ENCODE results near the gene PEX14.

PEX14 gene

GRCh38 chr1:10655002-10655401, 180.3 kb downstream of the PEX14 start:
- no peaks in the 10 kb centered on the region for H3K4me1 ChIP-seq (ENCODE audit: insufficient read depth, low read length, severe bottlenecking)
- TF ChIP-seq CTCF (IDR thresholded peaks at IDR 0.05; ENCODE audit: low read length) (no peak), EZH2 (IDR thresholded peaks at IDR 0.05; ENCODE audit: borderline replicate concordance, low read length) (no peak)
- H3K9me3 ChIP-seq (ENCODE audit: low read length): no peaks in the 10 kb centered on the region
- H3K4me2 ChIP-seq (ENCODE audit: low read length): no peak overlapping the region
- H3K4me3 ChIP-seq (ENCODE audit: low read depth, low read length, poor library complexity, severe bottlenecking): no peak overlapping the region
- H3K79me2 ChIP-seq (ENCODE audit: insufficient read depth, low read length): no peaks in the 10 kb centered on the region
- no peak overlapping the region for H3K9ac ChIP-seq (ENCODE audit: low read length)
- no peak overlapping the region for H3K27ac ChIP-seq (ENCODE audit: low read depth, low read length, poor library complexity, severe bottlenecking)
- H3K36me3 ChIP-seq (ENCODE audit: insufficient read depth, low read length): no peaks in the 10 kb centered on the region
- H3F3A ChIP-seq (ENCODE audit: insufficient read depth, low read length): no peaks in the 10 kb centered on the region
- H2AFZ ChIP-seq (ENCODE audit: low read length): no peak overlapping the region
- no peaks in the 10 kb centered on the region for H3K27me3 ChIP-seq (ENCODE audit: insufficient read depth, low read length)
- H3K9me2 ChIP-seq (ENCODE audit: low read depth, low read length): no peaks in the 10 kb centered on the region
- H4K20me1 ChIP-seq (ENCODE audit: insufficient read depth, low read length): no peaks in the 10 kb centered on the region

- Histone ChIP-seq H3K27me3 (ENCODE audit: insufficient read depth, low read length) (no peaks in the 10 kb centered on the region), H3K36me3 (ENCODE audit: insufficient read depth, low read length) (no peaks in the 10 kb centered on the region), H3K9me2 (ENCODE audit: low read depth, low read length) (no peaks in the 10 kb centered on the region), H3F3A (ENCODE audit: insufficient read depth, low read length) (no peaks in the 10 kb centered on the region), H4K20me1 (ENCODE audit: insufficient read depth, low read length) (no peaks in the 10 kb centered on the region), H3K9ac (ENCODE audit: low read length) (no peak overlapping the region), H3K4me3 (ENCODE audit: low read depth, low read length, poor library complexity, severe bottlenecking) (no peak overlapping the region), H3K4me1 (ENCODE audit: insufficient read depth, low read length, severe bottlenecking) (no peaks in the 10 kb centered on the region), H3K79me2 (ENCODE audit: insufficient read depth, low read length) (no peaks in the 10 kb centered on the region), H3K27ac (ENCODE audit: low read depth, low read length, poor library complexity, severe bottlenecking) (no peak overlapping the region), H3K4me2 (ENCODE audit: low read length) (no peak overlapping the region), H3K9me3 (ENCODE audit: low read length) (no peaks in the 10 kb centered on the region), H2AFZ (ENCODE audit: low read length) (no peak overlapping the region)
- no peak for TF ChIP-seq CTCF (IDR thresholded peaks at IDR 0.05; ENCODE audit: low read length)
- TF ChIP-seq EZH2 (IDR thresholded peaks at IDR 0.05; ENCODE audit: borderline replicate concordance, low read length): no peak
Measured at GRCh38 chr1:10656431-10656830, 181.7 kb downstream of the PEX14 start.

- Histone ChIP-seq H3K4me3 (ENCODE audit: low read depth, low read length, poor library complexity, severe bottlenecking) (no peak overlapping the region), H3K9me3 (ENCODE audit: low read length) (no peaks in the 10 kb centered on the region), H4K20me1 (ENCODE audit: insufficient read depth, low read length) (no peaks in the 10 kb centered on the region), H3K27me3 (ENCODE audit: insufficient read depth, low read length) (no peaks in the 10 kb centered on the region), H3K36me3 (ENCODE audit: insufficient read depth, low read length) (no peaks in the 10 kb centered on the region), H3K4me2 (ENCODE audit: low read length) (no peak overlapping the region), H3F3A (ENCODE audit: insufficient read depth, low read length) (no peaks in the 10 kb centered on the region), H3K9me2 (ENCODE audit: low read depth, low read length) (no peaks in the 10 kb centered on the region), H3K9ac (ENCODE audit: low read length) (no peak overlapping the region), H3K27ac (ENCODE audit: low read depth, low read length, poor library complexity, severe bottlenecking) (no peak overlapping the region), H2AFZ (ENCODE audit: low read length) (no peak overlapping the region), H3K4me1 (ENCODE audit: insufficient read depth, low read length, severe bottlenecking) (no peaks in the 10 kb centered on the region), H3K79me2 (ENCODE audit: insufficient read depth, low read length) (no peaks in the 10 kb centered on the region)
- no peak for TF ChIP-seq CTCF (IDR thresholded peaks at IDR 0.05; ENCODE audit: low read length)
- TF ChIP-seq EZH2 (IDR thresholded peaks at IDR 0.05; ENCODE audit: borderline replicate concordance, low read length): no peak
Measured at GRCh38 chr1:10657088-10657847, 182.5 kb downstream of the PEX14 start.
